ENCODE measurements around the gene EYS. TPM values are rescaled to one million over a fixed set of nuclear protein-coding genes. Genes with fewer than 3 reads are reported as not detected.
A peak's percentile ranks its signal among the peaks of the same experiment; 100 is the strongest.

The EYS gene
- polyA plus RNA-seq, 1 of the 3 experiments (the other 2 are of a cell fraction), result 0.05 TPM

DNA sequence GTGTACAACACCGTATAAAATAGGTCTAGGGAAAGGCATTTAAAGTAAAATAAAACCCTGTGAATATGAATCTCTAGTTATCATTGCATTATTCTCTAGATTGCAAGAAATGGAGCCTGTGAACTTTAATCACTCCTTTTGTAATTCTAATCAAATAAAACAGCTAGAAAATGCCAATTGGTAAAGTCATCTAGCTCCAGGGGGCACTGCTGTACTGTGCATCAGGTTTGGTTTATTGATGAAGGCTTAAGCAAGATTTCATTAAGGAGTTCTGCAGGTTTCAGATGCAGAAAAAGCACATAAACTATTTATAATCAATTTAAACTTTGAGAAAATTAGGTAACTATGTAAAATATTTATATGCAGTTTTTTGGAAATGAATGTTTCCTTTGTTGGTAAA, 1426.5 kb downstream of the EYS start:
- CTCF ChIA-PET, result interaction anchor here (0.6 to 1.4 kb wide), 2 partner anchors 21 to 50 kb away, joined by 3 to 6 read pairs; no protein-coding TSS in a partner anchor
- H3K9me2 ChIP-seq, result no peaks in the 10 kb centered on the region
- TF ChIP-seq, protein P1, sequence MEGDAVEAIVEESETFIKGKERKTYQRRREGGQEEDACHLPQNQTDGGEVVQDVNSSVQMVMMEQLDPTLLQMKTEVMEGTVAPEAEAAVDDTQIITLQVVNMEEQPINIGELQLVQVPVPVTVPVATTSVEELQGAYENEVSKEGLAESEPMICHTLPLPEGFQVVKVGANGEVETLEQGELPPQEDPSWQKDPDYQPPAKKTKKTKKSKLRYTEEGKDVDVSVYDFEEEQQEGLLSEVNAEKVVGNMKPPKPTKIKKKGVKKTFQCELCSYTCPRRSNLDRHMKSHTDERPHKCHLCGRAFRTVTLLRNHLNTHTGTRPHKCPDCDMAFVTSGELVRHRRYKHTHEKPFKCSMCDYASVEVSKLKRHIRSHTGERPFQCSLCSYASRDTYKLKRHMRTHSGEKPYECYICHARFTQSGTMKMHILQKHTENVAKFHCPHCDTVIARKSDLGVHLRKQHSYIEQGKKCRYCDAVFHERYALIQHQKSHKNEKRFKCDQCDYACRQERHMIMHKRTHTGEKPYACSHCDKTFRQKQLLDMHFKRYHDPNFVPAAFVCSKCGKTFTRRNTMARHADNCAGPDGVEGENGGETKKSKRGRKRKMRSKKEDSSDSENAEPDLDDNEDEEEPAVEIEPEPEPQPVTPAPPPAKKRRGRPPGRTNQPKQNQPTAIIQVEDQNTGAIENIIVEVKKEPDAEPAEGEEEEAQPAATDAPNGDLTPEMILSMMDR (IDR thresholded peaks at IDR 0.05), result peak; percentile 75
- TF ChIP-seq RAD21 (IDR thresholded peaks at IDR 0.05; ENCODE audit: low read length) (peak; percentile 76), SMC3 (IDR thresholded peaks at IDR 0.05; ENCODE audit: low read depth, low read length) (peak; percentile 43)
- TF ChIP-seq, protein P2, sequence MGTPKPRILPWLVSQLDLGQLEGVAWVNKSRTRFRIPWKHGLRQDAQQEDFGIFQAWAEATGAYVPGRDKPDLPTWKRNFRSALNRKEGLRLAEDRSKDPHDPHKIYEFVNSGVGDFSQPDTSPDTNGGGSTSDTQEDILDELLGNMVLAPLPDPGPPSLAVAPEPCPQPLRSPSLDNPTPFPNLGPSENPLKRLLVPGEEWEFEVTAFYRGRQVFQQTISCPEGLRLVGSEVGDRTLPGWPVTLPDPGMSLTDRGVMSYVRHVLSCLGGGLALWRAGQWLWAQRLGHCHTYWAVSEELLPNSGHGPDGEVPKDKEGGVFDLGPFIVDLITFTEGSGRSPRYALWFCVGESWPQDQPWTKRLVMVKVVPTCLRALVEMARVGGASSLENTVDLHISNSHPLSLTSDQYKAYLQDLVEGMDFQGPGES (IDR thresholded peaks at IDR 0.05; ENCODE audit: low read depth, low read length), result no peak
- H3K4me2 ChIP-seq, result no peak overlapping the region
- no peak overlapping the region for H3K27ac ChIP-seq (ENCODE audit: low read depth in 2 of 2, low read length in 1 of 2)
- H3K9ac ChIP-seq, result no peak overlapping the region
- no peaks in the 10 kb centered on the region for H3K79me2 ChIP-seq (ENCODE audit: insufficient read depth)
- POLR2A ChIA-PET, result no interaction called here
- no peak overlapping the region for H3K4me3 ChIP-seq (ENCODE audit: low read depth in 2 of 2, low read length in 1 of 2)
- peak overlapping the region; percentile 45; the same call in 1 of the 2 replicates for H2AFZ ChIP-seq (ENCODE audit: low read depth)
- no peaks in the 10 kb centered on the region for H3K36me3 ChIP-seq (replicated peaks in 1 of 2; ENCODE audit: control insufficient read depth in 1 of 2, insufficient read depth in 2 of 2, low read length in 1 of 2)
- no peaks in the 10 kb centered on the region for H4K20me1 ChIP-seq (ENCODE audit: insufficient read depth)
- H3K27me3 ChIP-seq (ENCODE audit: insufficient read depth), result no peaks in the 10 kb centered on the region
- H3K4me1 ChIP-seq (ENCODE audit: control insufficient read depth in 1 of 2, insufficient read depth in 2 of 2, low read depth in 1 of 2, low read length in 1 of 2), result no peaks in the 10 kb centered on the region
- 43% methylated on average over 1 of the region's 1 CpG for WGBS (ENCODE audit: low lambda C conversion rate)
- peak; percentile 6 for DNase-seq
- H3F3A ChIP-seq (replicated peaks; ENCODE audit: insufficient read depth), result no peaks in the 10 kb centered on the region
- H3K9me3 ChIP-seq, result no peaks in the 10 kb centered on the region

DNA sequence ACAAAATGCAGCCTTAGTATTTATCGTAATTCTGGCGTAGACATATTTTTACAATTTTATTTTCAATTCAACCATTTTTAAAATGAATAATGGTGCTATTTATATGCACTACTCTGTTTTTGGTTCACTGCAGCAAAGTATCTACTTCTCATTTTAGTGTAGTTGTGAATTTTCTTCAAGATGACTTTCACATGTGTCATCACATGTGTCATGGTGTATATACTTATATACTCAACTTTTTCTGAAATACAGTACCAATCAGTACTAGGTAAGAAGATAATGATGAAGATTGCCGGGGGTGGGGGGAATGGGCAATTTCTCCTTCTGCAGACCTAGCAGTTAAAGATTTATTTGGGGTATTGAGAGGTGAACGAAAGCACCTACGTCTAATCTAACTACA, 1436.9 kb downstream of the EYS start:
- no peaks in the 10 kb centered on the region for H3K79me2 ChIP-seq (ENCODE audit: insufficient read depth)
- H4K20me1 ChIP-seq (ENCODE audit: insufficient read depth), result no peaks in the 10 kb centered on the region
- H3K27me3 ChIP-seq (ENCODE audit: insufficient read depth), result no peaks in the 10 kb centered on the region
- WGBS (ENCODE audit: low lambda C conversion rate), result 77% methylated on average over 5 of the region's 5 CpGs
- no peaks in the 10 kb centered on the region for H3K9me2 ChIP-seq
- peaks cover 6% of the 10 kb centered on the region for H3F3A ChIP-seq (replicated peaks; ENCODE audit: insufficient read depth)
- no peak overlapping the region for H2AFZ ChIP-seq (ENCODE audit: low read depth)
- H3K4me2 ChIP-seq, result no peak overlapping the region
- H3K4me1 ChIP-seq (ENCODE audit: control insufficient read depth in 1 of 2, insufficient read depth in 2 of 2, low read depth in 1 of 2, low read length in 1 of 2), result no peaks in the 10 kb centered on the region
- H3K36me3 ChIP-seq (replicated peaks in 1 of 2; ENCODE audit: control insufficient read depth in 1 of 2, insufficient read depth in 2 of 2, low read length in 1 of 2), result no peaks in the 10 kb centered on the region
- DNase-seq, result no peak
- ChIA-PET CTCF (no interaction called here), POLR2A (no interaction called here)
- H3K4me3 ChIP-seq (ENCODE audit: low read depth in 2 of 2, low read length in 1 of 2), result no peak overlapping the region
- no peak overlapping the region for H3K9ac ChIP-seq
- H3K27ac ChIP-seq (ENCODE audit: low read depth in 2 of 2, low read length in 1 of 2), result no peak overlapping the region
- H3K9me3 ChIP-seq, result no peaks in the 10 kb centered on the region
- TF ChIP-seq, protein P1 (IDR thresholded peaks at IDR 0.05), result no peak
- TF ChIP-seq, protein P3, sequence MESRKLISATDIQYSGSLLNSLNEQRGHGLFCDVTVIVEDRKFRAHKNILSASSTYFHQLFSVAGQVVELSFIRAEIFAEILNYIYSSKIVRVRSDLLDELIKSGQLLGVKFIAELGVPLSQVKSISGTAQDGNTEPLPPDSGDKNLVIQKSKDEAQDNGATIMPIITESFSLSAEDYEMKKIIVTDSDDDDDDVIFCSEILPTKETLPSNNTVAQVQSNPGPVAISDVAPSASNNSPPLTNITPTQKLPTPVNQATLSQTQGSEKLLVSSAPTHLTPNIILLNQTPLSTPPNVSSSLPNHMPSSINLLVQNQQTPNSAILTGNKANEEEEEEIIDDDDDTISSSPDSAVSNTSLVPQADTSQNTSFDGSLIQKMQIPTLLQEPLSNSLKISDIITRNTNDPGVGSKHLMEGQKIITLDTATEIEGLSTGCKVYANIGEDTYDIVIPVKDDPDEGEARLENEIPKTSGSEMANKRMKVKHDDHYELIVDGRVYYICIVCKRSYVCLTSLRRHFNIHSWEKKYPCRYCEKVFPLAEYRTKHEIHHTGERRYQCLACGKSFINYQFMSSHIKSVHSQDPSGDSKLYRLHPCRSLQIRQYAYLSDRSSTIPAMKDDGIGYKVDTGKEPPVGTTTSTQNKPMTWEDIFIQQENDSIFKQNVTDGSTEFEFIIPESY (IDR thresholded peaks at IDR 0.05; ENCODE audit: borderline replicate concordance, low read depth), result no peak
- TF ChIP-seq RFX5 (IDR thresholded peaks at IDR 0.05; ENCODE audit: low read length) (no peak), FOXM1 (IDR thresholded peaks at IDR 0.05; ENCODE audit: low read depth) (no peak), EZH2phosphoT487 (IDR thresholded peaks at IDR 0.05; ENCODE audit: borderline replicate concordance, low read depth) (no peak), NRF1 (IDR thresholded peaks at IDR 0.05; ENCODE audit: low read depth, low read length) (no peak), FOXJ3 (CRISPR knock-in tag; IDR thresholded peaks at IDR 0.05) (no peak), CHD2 (IDR thresholded peaks at IDR 0.05; ENCODE audit: low read length, partially characterized antibody) (no peak), MXI1 (IDR thresholded peaks at IDR 0.05; ENCODE audit: low read depth, low read length) (no peak), RCOR1 (IDR thresholded peaks at IDR 0.05; ENCODE audit: low read length) (no peak), RAD21 (IDR thresholded peaks at IDR 0.05; ENCODE audit: low read length) (no peak)
- TF ChIP-seq, protein P4, sequence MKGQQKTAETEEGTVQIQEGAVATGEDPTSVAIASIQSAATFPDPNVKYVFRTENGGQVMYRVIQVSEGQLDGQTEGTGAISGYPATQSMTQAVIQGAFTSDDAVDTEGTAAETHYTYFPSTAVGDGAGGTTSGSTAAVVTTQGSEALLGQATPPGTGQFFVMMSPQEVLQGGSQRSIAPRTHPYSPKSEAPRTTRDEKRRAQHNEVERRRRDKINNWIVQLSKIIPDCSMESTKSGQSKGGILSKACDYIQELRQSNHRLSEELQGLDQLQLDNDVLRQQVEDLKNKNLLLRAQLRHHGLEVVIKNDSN (IDR thresholded peaks at IDR 0.05; ENCODE audit: borderline replicate concordance, low read depth), result no peak
- TF ChIP-seq, protein P5, sequence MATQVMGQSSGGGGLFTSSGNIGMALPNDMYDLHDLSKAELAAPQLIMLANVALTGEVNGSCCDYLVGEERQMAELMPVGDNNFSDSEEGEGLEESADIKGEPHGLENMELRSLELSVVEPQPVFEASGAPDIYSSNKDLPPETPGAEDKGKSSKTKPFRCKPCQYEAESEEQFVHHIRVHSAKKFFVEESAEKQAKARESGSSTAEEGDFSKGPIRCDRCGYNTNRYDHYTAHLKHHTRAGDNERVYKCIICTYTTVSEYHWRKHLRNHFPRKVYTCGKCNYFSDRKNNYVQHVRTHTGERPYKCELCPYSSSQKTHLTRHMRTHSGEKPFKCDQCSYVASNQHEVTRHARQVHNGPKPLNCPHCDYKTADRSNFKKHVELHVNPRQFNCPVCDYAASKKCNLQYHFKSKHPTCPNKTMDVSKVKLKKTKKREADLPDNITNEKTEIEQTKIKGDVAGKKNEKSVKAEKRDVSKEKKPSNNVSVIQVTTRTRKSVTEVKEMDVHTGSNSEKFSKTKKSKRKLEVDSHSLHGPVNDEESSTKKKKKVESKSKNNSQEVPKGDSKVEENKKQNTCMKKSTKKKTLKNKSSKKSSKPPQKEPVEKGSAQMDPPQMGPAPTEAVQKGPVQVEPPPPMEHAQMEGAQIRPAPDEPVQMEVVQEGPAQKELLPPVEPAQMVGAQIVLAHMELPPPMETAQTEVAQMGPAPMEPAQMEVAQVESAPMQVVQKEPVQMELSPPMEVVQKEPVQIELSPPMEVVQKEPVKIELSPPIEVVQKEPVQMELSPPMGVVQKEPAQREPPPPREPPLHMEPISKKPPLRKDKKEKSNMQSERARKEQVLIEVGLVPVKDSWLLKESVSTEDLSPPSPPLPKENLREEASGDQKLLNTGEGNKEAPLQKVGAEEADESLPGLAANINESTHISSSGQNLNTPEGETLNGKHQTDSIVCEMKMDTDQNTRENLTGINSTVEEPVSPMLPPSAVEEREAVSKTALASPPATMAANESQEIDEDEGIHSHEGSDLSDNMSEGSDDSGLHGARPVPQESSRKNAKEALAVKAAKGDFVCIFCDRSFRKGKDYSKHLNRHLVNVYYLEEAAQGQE (IDR thresholded peaks at IDR 0.05; ENCODE audit: low read depth, low read length), result no peak

Measured in SK-N-SH (cell line).